Stimulated activated CD4-positive, alpha-beta T cell treated with anti-CD3 and anti-CD28 coated beads, Interleukin-12 subunit alpha, Interleukin-12 subunit beta, amount 100 ng/mL, for 4 hours (primary cell): ENCODE data around the gene RNGTT.
"Not testable (repeated sequence)": the region's sequence is repeated elsewhere in the genome, so short reads cannot be mapped to it uniquely, and the experiment has no call there.

Experiments
- DNase-seq: peaks from one replicate; pipeline ENCODE4 v3.0.0-alpha.2; 2020

RNGTT gene

DNA sequence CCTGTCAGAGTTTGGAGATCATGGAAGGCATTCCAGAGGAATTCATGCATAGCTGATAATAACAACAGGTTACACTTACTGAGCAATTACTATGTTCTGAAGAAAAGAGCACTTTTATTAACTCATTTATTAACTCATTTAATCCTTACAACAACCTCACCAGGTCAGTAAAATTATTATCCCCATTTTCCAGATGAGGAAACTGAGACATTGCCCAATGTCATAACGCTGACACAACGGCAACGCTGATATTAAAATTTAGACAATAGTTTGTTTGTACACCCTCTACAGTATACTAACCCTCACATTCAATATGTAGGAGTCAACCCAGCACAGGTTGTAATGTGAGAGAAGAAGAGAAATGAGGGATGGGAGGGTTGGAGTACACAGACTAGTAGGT lies 105.0 kb downstream of the RNGTT start:
- DNase-seq, result no peak

DNA sequence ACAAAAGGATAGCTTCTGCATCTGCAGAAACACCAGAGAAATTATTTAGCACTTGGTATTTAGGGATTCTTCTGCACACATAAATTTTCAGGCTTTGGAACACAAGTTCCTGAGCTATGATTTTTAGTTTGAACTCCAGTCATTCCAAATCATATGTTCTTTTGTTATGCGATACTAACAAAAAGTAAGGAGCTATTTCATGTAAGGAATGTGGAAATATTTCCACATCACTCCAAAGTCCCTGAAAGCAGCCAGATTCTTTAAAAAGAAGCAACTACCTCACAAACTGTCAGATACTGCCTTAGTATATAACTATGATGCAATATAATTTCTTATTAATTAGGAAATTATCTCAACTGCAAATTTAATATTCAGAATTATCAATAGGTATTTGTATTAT lies 106.9 kb downstream of the RNGTT start:
- DNase-seq, result no peak

GRCh38 chr6:88855541-88856147 lies 107.8 kb downstream of the RNGTT start:
- no peak for DNase-seq

DNA sequence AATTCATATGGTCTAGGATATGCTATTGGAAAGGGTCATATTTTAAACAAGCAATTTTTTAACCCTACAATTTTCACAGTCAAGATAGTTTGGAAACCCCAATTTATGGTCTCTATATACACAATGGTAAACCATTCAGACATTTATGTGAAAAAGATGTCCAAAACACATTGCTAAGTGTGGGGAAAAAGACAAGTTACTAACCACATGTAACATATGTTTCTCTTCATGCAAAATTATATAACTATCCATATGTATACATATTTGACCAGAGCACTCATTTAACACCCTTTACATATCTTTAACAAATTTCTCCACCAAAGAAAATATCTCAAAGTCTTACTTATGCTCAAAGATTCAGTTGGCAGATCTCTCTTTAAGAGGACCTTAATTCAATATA lies 110.6 kb downstream of the RNGTT start:
- no peak for DNase-seq

GRCh38 chr6:88852000-88852399 lies 111.4 kb downstream of the RNGTT start:
- DNase-seq, result no peak

DNA sequence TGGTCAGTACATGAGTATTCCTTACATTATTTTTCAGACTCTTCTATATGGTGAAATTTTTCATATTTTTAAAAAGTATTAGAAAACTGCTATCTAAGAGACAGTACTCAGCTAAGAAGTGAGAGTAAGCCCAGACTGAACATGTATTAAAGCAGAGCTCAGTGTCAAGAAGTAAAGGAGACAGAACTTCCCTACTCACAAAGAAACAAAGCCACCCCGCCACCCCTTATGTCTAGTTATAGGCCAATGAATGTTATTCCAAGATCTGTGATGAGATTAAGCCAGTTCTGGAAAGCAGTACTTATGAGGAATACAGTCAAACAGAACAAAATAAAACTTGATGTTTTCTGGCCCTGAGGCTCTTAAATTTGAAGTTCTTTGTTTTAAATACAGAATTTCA lies 114.5 kb downstream of the RNGTT start:
- DNase-seq, result no peak

GRCh38 chr6:88843040-88843439 lies 120.4 kb downstream of the RNGTT start:
- no peak for DNase-seq

DNA sequence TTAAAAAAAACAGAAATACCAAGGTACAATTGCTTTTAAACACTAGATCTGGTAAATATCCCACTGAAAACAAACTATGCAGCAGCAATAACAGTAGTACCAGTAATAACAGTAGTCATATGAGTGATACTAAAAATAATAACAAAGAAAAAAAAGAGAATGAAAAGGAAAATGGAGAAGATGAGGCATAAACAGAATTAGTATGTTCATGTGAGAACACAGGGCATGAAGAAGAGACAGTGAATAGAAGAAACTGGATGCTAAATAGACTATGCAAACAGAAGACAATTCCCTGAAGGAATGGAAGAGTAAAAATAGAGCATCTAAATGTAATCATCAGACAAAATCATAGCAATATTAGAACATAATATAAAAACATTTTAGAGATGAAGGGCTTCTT lies 121.1 kb downstream of the RNGTT start:
- no peak for DNase-seq

- DNase-seq, result no peak
Observed at GRCh38 chr6:88840796-88841539, 122.5 kb downstream of the RNGTT start.

DNA sequence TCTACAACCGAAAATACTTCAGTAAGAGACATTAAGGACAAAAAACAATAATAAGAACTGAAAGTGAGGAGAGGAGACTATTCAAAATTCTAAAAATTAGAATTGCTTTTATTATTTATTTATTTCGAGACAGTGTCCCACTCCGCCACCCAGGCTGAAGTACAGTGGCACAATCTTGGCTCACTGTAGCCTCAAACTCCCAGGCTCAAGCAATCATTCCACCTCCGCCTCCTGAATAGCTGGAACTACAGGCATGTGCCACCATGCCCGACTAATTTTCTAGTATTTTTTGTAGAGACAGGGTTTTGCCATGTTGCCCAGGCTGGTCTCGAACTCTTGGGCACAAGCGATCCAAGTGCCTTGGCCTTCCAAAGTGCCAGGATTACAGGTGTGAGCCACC lies 123.1 kb downstream of the RNGTT start:
- DNase-seq, result no peak

DNA sequence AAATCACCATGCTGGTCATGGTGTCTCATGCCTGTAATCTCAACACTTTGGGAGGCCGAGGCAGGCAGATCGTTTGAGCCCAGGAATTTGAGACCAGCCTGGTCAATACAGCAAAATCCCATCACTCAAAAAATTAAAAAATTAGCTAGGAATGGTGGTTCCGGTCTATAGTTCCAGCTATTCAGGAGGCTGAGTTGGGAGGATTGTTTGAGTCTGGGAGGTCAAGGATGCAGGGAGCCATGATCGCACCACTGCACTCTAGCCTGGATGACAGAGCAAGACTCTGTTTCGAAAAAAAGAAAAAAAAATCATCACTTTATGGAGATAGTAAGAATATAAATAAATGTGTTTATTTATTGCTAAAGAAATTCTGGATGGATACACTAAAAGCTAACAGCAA lies 124.1 kb downstream of the RNGTT start:
- no peak for DNase-seq

GRCh38 chr6:88835210-88835609 lies 128.2 kb downstream of the RNGTT start:
- DNase-seq, result no peak

GRCh38 chr6:88833071-88833470 lies 130.3 kb downstream of the RNGTT start:
- DNase-seq, result not testable (repeated sequence)

- not testable (repeated sequence) for DNase-seq
Observed at GRCh38 chr6:88827599-88827998, 135.8 kb downstream of the RNGTT start.

DNA sequence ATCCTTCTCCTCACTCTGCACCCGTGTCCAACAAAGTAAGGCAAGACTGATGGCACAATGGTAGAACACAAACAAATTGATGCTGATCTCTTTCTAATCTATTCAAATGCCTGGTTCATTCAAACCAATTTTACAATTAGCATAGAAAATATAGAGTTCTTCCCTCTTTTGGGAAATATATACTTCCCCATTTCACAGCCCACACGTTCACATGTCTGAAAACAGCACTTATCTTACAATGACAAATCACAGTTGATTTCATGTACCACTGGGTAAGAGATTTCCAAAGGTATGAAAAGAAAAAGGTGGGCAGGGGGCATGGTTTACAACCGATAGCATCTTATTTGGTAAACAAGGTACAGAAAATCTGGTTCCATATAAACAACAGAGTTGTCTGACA lies 137.6 kb downstream of the RNGTT start:
- DNase-seq, result no peak

DNA sequence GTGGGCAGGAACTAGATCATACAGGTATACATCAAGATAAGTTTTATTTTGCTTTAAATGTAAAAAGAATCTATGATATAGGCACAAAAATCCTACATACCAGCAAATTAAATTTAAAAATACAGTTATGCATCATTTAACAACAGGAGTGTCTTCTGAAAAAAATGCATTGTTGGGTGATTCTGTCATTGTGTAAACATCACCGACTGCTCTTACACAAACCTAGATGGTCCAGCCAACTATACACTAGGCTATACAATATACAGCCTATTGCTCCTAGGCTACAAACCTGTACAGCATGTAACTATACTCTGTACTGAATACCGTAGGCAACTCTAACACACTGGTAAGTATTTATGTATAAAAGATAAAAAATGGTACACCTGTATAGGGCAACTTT lies 139.4 kb downstream of the RNGTT start:
- no peak for DNase-seq

GRCh38 chr6:88815491-88815890 lies 147.9 kb downstream of the RNGTT start:
- DNase-seq, result no peak

GRCh38 chr6:88814909-88815308 lies 148.5 kb downstream of the RNGTT start:
- no peak for DNase-seq

DNA sequence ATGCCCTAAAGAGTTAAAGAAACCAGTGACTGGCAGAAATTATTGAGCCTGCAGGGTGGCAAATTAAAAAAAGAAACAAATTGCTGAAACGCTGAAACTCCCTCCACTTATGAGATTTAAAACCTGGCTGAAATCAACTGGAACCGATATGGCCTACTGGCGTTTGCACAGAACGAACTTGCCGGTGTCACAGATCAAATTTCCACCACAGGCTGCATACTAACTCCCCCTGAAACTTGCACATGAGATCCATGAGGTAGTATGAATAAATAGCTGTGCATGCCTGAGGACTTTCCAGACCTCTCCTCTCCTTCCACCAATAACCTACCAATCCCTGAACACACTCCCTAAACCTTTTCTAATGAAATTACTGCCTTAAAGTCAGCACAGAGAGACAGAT lies 150.4 kb downstream of the RNGTT start:
- DNase-seq, result no peak

DNA sequence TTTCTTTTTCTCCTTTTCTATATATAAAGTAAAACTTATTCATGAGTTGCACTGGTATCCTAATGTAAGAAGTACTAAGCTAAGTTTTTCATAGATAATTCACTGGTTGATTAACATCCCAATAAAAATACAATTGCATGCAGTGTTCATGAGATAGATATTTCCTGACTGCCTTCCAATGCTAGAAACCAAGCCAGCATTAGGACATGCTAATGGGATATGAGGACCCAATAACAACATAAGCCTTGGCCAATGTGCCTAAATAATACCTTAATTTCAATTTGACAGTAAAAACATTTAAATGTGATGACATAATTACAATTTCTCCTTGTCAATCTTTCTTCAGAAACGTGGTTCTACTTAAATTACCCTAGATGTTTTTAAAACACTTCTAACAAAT lies 152.7 kb downstream of the RNGTT start:
- no peak for DNase-seq

DNA sequence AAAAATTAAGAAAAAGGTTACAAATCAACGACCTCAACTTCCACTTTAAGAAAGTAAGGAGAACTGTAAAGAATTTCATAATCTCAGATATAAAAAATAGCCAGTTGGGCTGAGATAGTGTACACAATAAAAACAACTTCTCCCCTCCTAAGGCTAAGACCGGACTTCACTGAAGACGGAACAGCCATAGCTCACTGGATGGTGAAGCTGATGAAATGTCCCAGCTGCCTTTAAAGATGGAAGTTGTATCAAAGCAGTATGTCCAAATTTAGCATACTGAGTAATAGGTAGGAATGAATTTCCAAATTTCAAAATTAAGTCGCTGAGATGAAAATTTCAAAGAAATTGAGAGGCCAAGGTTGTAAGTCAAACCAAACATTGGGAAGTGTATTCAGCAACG lies 153.3 kb downstream of the RNGTT start:
- no peak for DNase-seq

GRCh38 chr6:88808381-88808780 lies 155.0 kb downstream of the RNGTT start:
- DNase-seq, result no peak

DNA sequence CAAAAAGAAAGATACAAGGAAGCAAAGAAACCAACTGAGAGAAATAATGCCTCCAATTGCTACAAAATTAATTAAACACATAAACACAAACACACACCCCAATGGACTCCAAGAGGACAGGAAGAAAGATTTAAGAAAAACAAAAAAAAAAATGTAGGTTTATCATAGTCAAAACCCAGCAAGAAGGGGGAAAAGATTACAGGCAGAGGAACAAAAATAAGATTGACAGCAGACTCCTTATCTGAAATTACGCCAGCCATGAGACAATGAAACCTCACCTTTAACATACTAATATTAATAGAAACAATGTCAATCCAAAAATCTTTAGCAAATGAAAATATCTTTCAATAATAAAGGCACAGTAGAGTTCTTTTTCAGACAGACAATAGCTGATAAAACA lies 155.8 kb downstream of the RNGTT start:
- no peak for DNase-seq

DNA sequence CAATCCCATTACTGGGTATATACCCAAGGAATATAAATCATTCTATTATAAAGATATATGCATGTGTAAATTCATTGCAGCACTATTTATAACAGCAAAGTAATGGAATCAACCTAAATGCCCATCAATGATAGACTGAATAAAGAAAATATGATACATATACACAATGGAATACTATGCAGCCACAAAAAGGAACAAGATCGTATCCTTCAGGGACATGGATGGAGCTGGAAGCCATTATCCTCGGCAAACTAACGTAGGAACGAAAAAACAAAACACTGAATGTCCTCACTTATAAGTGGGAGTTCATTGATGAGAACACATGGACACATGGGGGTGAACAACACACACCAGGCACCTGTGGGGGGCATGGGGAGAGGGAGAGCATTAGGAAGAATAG lies 156.7 kb downstream of the RNGTT start:
- no peak for DNase-seq

- DNase-seq, result no peak
Observed at GRCh38 chr6:88804701-88805100, 158.7 kb downstream of the RNGTT start.
